IMR-90 (cell line): ENCODE data around the gene PPP2R1B. TPM values are rescaled to one million over a fixed set of nuclear protein-coding genes. Genes with fewer than 3 reads are reported as not detected.

Experiments used
- ATAC-seq: fragments of 200-7000 bp; cut with Tn5 transposase; 2 replicates; pipeline ENCODE4 v1.9.1; 2020; ENCODE audit warnings: low read depth, mild to moderate bottlenecking, moderate library complexity
- BruUV-seq: library from RNA; stranded (reverse); fragments of 400-500 nt; replicated peaks from 2 replicates; lab custom pipeline; 2021; lab: Mats Ljungman, UMichigan
- CTCF ChIA-PET: fragments of 300-600 bp; formaldehyde crosslinking; extraction: SDS; loops from one replicate; lab custom pipeline; 2021; ENCODE audit warnings: antibody characterized with exemption; lab: Yijun Ruan, JAX
- POLR2A ChIA-PET: fragments of 300-600 bp; sonication (Branson Sonifier 250); formaldehyde crosslinking; loops from one replicate; lab custom pipeline; 2022; ENCODE audit warnings: antibody characterized with exemption; ENCODE audit not compliant: unreplicated experiment; lab: Charles Lee
- DNase-seq: peaks from one replicate; pipeline ENCODE4 v3.0.0; 2013
- H2AFZ ChIP-seq: replicated peaks from 2 replicates; pipeline ENCODE3; 2013; ENCODE audit warnings: low read length, mild to moderate bottlenecking; ENCODE audit not compliant: poor library complexity
- H2AK5ac ChIP-seq: 2 replicates; pipeline ENCODE4 v1.6.1; 2013; ENCODE audit warnings: low read depth, low read length, inconsistent platforms
- H2AK9ac ChIP-seq: replicated peaks from 2 replicates; pipeline ENCODE3; 2013; ENCODE audit warnings: mild to moderate bottlenecking, low read depth, low read length, moderate library complexity; ENCODE audit not compliant: poor library complexity
- H2BK120ac ChIP-seq: 2 replicates; pipeline ENCODE4 v1.6.1; 2013; ENCODE audit warnings: low read depth, low read length, inconsistent platforms
- H2BK15ac ChIP-seq: 3 replicates; pipeline ENCODE4 v1.6.1; 2013; ENCODE audit warnings: low read depth, low read length, inconsistent platforms
- H2BK20ac ChIP-seq: 2 replicates; pipeline ENCODE4 v1.6.1; 2013; ENCODE audit warnings: low read depth, mild to moderate bottlenecking, inconsistent platforms, low read length, moderate library complexity
- H2BK5ac ChIP-seq: 2 replicates; pipeline ENCODE4 v1.6.1; 2013; ENCODE audit warnings: mild to moderate bottlenecking, low read depth, low read length, inconsistent platforms; ENCODE audit not compliant: poor library complexity, severe bottlenecking
- H3K14ac ChIP-seq: replicated peaks from 2 replicates; pipeline ENCODE4 v1.6.1; 2013; ENCODE audit warnings: low read depth, low read length, inconsistent platforms
- H3K18ac ChIP-seq: 2 replicates; pipeline ENCODE4 v1.6.1; 2013; ENCODE audit warnings: low read depth, low read length, control low read depth
- H3K23ac ChIP-seq: 2 replicates; pipeline ENCODE4 v1.6.1; 2013; ENCODE audit warnings: low read depth, low read length, inconsistent platforms
- H3K27ac ChIP-seq: 2 replicates; pipeline ENCODE4 v1.5.1; 2013; ENCODE audit warnings: mild to moderate bottlenecking, control low read depth, low read length; ENCODE audit not compliant: insufficient read depth
- H3K27me3 ChIP-seq: 2 replicates; pipeline ENCODE4 v1.6.1; 2013; ENCODE audit warnings: low read length; ENCODE audit not compliant: control insufficient read depth, insufficient read depth
- H3K36me3 ChIP-seq: 2 replicates; pipeline ENCODE4 v1.6.1; 2013; ENCODE audit warnings: low read length, mixed read lengths; ENCODE audit not compliant: control insufficient read depth, insufficient read depth
- H3K4ac ChIP-seq: 2 replicates; pipeline ENCODE4 v1.6.1; 2013; ENCODE audit warnings: low read depth, low read length, inconsistent platforms
- H3K4me1 ChIP-seq: 2 replicates; pipeline ENCODE4 v1.6.1; 2013; ENCODE audit warnings: low read length, mixed read lengths; ENCODE audit not compliant: control insufficient read depth, insufficient read depth
- H3K4me2 ChIP-seq: 2 replicates; pipeline ENCODE4 v1.6.1; 2013; ENCODE audit warnings: low read depth, mild to moderate bottlenecking, control low read depth, low read length, moderate library complexity
- H3K4me3 ChIP-seq: 2 replicates; pipeline ENCODE4 v1.5.1; 2013; ENCODE audit warnings: low read depth, mild to moderate bottlenecking, control low read depth, low read length, moderate library complexity; ENCODE audit not compliant: insufficient read depth
- H3K56ac ChIP-seq: 2 replicates; pipeline ENCODE4 v1.6.1; 2013; ENCODE audit warnings: low read length, inconsistent platforms; ENCODE audit not compliant: insufficient read depth; ENCODE audit errors: extremely low read depth
- H3K79me1 ChIP-seq, 2 experiments: 2 replicates each; pipeline ENCODE4 v1.6.1; 2013; ENCODE audit warnings: low read length in 2 of 2, inconsistent platforms in 1 of 2, low read depth in 1 of 2
- H3K9ac ChIP-seq: 2 replicates; pipeline ENCODE4 v1.6.1; 2013; ENCODE audit warnings: low read depth, low read length, control low read depth
- H3K9me1 ChIP-seq: 2 replicates; pipeline ENCODE4 v1.6.1; 2013; ENCODE audit warnings: low read length, inconsistent platforms; ENCODE audit not compliant: insufficient read depth
- H3K9me3 ChIP-seq: 2 replicates; pipeline ENCODE4 v1.6.1; 2013; ENCODE audit warnings: low read length; ENCODE audit not compliant: control insufficient read depth, insufficient read depth
- H4K20me1 ChIP-seq: 2 replicates; pipeline ENCODE4 v1.6.1; 2013; ENCODE audit warnings: low read length, inconsistent platforms; ENCODE audit not compliant: insufficient read depth
- H4K5ac ChIP-seq: 2 replicates; pipeline ENCODE4 v1.6.1; 2013; ENCODE audit warnings: mild to moderate bottlenecking, low read depth, low read length, control low read depth
- H4K8ac ChIP-seq, 2 experiments: 2 replicates each; pipeline ENCODE4 v1.6.1; 2013; ENCODE audit warnings: low read depth in 2 of 2, low read length in 2 of 2, control low read depth in 1 of 2, inconsistent platforms in 1 of 2
- H4K91ac ChIP-seq: 2 replicates; pipeline ENCODE4 v1.6.1; 2013; ENCODE audit warnings: low read depth, low read length, inconsistent platforms; ENCODE audit not compliant: insufficient read depth
- CEBPB ChIP-seq: IDR thresholded peaks from 2 replicates; pipeline ENCODE4 v1.6.1; 2012; ENCODE audit warnings: low read depth, low read length, improper control_type of control experiment
- CHD1 ChIP-seq: IDR thresholded peaks from 2 replicates; pipeline ENCODE4 v1.6.1; 2012; ENCODE audit warnings: low read depth, low read length, improper control_type of control experiment
- MAFK ChIP-seq: IDR thresholded peaks from 2 replicates; pipeline ENCODE4 v1.6.1; 2012; ENCODE audit warnings: low read depth, low read length, improper control_type of control experiment
- MAZ ChIP-seq: IDR thresholded peaks from 2 replicates; pipeline ENCODE4 v1.6.1; 2012; ENCODE audit warnings: low read depth, mild to moderate bottlenecking, low read length, improper control_type of control experiment, moderate library complexity, borderline replicate concordance
- NFE2L2 ChIP-seq: fragments of 150-350 bp; IDR thresholded peaks from 2 replicates; pipeline ENCODE4 v1.6.1; 2016; ENCODE audit warnings: low read depth, mild to moderate bottlenecking, low read length
- RAD21 ChIP-seq: IDR thresholded peaks from 2 replicates; pipeline ENCODE4 v1.6.1; 2012; ENCODE audit warnings: low read length, improper control_type of control experiment
- RFX5 ChIP-seq: IDR thresholded peaks from 2 replicates; pipeline ENCODE4 v1.8.0; 2012; ENCODE audit warnings: low read depth, mild to moderate bottlenecking, low read length, moderate library complexity
- SMC3 ChIP-seq: fragments of 150-350 bp; IDR thresholded peaks from 2 replicates; pipeline ENCODE4 v1.6.1; 2016; ENCODE audit warnings: low read depth, mild to moderate bottlenecking, antibody characterized with exemption, low read length, moderate library complexity
- WGBS, 2 experiments: methylation state at CpG; one replicate each; pipeline versions ENCODE4 v1.1.5 to v1.1.7; 2013; ENCODE audit warnings: missing lambda C conversion rate in 2 of 2; ENCODE audit not compliant: insufficient read length in 1 of 2; ENCODE audit errors: extremely low coverage in 2 of 2; 5-methylcytosine and 5-hydroxymethylcytosine counted together
- dilution Hi-C: fragments of 300-500 bp; cut with HindIII; formaldehyde crosslinking; loops from one replicate; pipeline ENCODE4 v1.14.3; 2018; ENCODE audit warnings: low sequenced_read_pairs; ENCODE audit not compliant: unreplicated experiment
- in situ Hi-C: fragments of 300-500 bp; cut with MboI; formaldehyde crosslinking; loops from 3 replicates; pipeline ENCODE4 v1.14.3; 2019; ENCODE audit warnings: low sequenced_read_pairs, inconsistent platforms, mixed read lengths
- intact Hi-C: fragments of 100-400 bp; cut with micrococcal nuclease; formaldehyde crosslinking; loops from 2 replicates; pipeline ENCODE4 v1.10.0; 2022
- polyA plus RNA-seq, 3 experiments: library from polyadenylated mRNA; depleted of rRNA; stranded (reverse); fragments of >200 nt; gene quantifications; 2 replicates each; pipeline ENCODE4 v1.2.3, GENCODE V29; 2012; ENCODE audit warnings: low replicate concordance in 1 of 3
- total RNA-seq: library from RNA; depleted of rRNA; stranded (reverse); fragments of >200 nt; gene quantifications from 2 replicates; pipeline ENCODE4 v1.2.3, GENCODE V29; 2012
- TF ChIP-seq, protein P1 (sequence below): conservative IDR thresholded peaks from 2 replicates; pipeline ENCODE4 v1.5.1; 2012; ENCODE audit warnings: mild to moderate bottlenecking, low read depth, low read length, improper control_type of control experiment
- TF ChIP-seq, protein P2 (sequence below): fragments of 150-350 bp; IDR thresholded peaks from 2 replicates; pipeline ENCODE4 v1.6.1; 2016; ENCODE audit warnings: low read depth, mild to moderate bottlenecking, low read length, moderate library complexity, borderline replicate concordance
- TF ChIP-seq, protein P3 (sequence below): fragments of 150-350 bp; IDR thresholded peaks from 2 replicates; pipeline ENCODE4 v1.6.1; 2017; ENCODE audit warnings: mild to moderate bottlenecking, antibody characterized with exemption, low read length, low read depth

PPP2R1B gene
- total and polyA plus RNA-seq, 2 of the 4 experiments (the other 2 are of a cell fraction) = 23.0 to 62.9 TPM

DNA sequence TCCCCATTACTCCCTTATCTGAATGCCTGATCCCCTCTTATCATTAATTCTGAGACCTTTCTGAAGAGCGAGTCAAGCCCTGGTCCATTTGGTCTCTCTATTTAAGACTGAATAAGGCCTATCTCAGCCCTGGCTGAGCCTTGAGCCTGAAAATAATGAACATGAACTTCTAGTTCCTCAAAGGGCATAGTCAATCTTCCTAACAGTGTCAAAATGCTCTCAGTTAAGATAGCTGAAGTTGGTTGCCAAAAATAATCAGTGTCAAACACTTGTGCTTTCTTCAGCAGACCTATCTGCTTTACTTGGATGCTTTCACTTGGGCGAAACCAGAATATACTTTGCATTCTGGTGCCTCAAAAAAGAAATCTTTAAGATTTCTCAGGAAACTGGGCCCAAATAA lies 42.6 kb upstream of the PPP2R1B start:
- Histone ChIP-seq H3K9me3 (no peaks in the 10 kb centered on the region), H2AFZ (no peak overlapping the region), H3K36me3 (peaks cover 14% of the 10 kb centered on the region), H3K4me3 (no peak overlapping the region), H3K9ac (no peak overlapping the region), H3K9me1 (peaks cover 6% of the 10 kb centered on the region; the same call in 1 of the 2 replicates), H3K27ac (no peak overlapping the region), H2AK9ac (no peak overlapping the region), H2BK20ac (no peak overlapping the region), H3K79me1 (peaks cover 3% of the 10 kb centered on the region in 2 experiments; a peak in 1 of 4 replicates), H4K5ac (no peak overlapping the region), H4K91ac (no peak overlapping the region), H3K56ac (no peak overlapping the region), H4K8ac (no peak overlapping the region), H3K14ac (no peak overlapping the region), H2BK120ac (no peak overlapping the region), H3K4me1 (no peaks in the 10 kb centered on the region), H3K27me3 (no peaks in the 10 kb centered on the region), H3K18ac (no peak overlapping the region), H4K20me1 (no peaks in the 10 kb centered on the region), H2AK5ac (no peak overlapping the region), H3K23ac (no peak overlapping the region), H3K4me2 (no peak overlapping the region), H2BK5ac (no peak overlapping the region), H2BK15ac (no peak overlapping the region), H3K4ac (no peak overlapping the region)
- TF ChIP-seq MAZ = no peak
- TF ChIP-seq MAFK = no peak
- no peak for TF ChIP-seq RFX5
- TF ChIP-seq, protein P1, sequence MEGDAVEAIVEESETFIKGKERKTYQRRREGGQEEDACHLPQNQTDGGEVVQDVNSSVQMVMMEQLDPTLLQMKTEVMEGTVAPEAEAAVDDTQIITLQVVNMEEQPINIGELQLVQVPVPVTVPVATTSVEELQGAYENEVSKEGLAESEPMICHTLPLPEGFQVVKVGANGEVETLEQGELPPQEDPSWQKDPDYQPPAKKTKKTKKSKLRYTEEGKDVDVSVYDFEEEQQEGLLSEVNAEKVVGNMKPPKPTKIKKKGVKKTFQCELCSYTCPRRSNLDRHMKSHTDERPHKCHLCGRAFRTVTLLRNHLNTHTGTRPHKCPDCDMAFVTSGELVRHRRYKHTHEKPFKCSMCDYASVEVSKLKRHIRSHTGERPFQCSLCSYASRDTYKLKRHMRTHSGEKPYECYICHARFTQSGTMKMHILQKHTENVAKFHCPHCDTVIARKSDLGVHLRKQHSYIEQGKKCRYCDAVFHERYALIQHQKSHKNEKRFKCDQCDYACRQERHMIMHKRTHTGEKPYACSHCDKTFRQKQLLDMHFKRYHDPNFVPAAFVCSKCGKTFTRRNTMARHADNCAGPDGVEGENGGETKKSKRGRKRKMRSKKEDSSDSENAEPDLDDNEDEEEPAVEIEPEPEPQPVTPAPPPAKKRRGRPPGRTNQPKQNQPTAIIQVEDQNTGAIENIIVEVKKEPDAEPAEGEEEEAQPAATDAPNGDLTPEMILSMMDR = no peak
- TF ChIP-seq, protein P2, sequence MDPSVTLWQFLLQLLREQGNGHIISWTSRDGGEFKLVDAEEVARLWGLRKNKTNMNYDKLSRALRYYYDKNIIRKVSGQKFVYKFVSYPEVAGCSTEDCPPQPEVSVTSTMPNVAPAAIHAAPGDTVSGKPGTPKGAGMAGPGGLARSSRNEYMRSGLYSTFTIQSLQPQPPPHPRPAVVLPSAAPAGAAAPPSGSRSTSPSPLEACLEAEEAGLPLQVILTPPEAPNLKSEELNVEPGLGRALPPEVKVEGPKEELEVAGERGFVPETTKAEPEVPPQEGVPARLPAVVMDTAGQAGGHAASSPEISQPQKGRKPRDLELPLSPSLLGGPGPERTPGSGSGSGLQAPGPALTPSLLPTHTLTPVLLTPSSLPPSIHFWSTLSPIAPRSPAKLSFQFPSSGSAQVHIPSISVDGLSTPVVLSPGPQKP = no peak
- no peak for TF ChIP-seq CEBPB
- no peak for TF ChIP-seq SMC3
- TF ChIP-seq CHD1 = no peak
- TF ChIP-seq RAD21 = no peak
- TF ChIP-seq, protein P3, sequence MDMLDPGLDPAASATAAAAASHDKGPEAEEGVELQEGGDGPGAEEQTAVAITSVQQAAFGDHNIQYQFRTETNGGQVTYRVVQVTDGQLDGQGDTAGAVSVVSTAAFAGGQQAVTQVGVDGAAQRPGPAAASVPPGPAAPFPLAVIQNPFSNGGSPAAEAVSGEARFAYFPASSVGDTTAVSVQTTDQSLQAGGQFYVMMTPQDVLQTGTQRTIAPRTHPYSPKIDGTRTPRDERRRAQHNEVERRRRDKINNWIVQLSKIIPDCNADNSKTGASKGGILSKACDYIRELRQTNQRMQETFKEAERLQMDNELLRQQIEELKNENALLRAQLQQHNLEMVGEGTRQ = no peak
- no peak for TF ChIP-seq NFE2L2
- WGBS, 2 experiments = 100% methylated on average over 2 of the region's 2 CpGs; no CpG with 5 or more reads in 1 of the 2 experiments
- BruUV-seq = no TSS peak
- intact Hi-C loops = no loop called here
- ChIA-PET CTCF (no interaction called here), POLR2A (no interaction called here)
- dilution Hi-C loops = no loop called here
- ATAC-seq (no peak), DNase-seq (no peak)
- in situ Hi-C loops = no loop called here
